GM12864 (cell line): ENCODE data around the gene FBXO3.
"Not testable (repeated sequence)": the region's sequence is repeated elsewhere in the genome, so short reads cannot be mapped to it uniquely, and the experiment has no call there.

ENCODE experiments used
- DNase-seq: peaks from one replicate; pipeline ENCODE4 v3.0.0-alpha.2; 2011; ENCODE audit warnings: low read depth
- H3K4me3 ChIP-seq: 2 replicates; pipeline ENCODE4 v1.5.1; 2011; ENCODE audit warnings: mild to moderate bottlenecking, low read depth, low read length, control low read depth
- CTCF ChIP-seq: IDR thresholded peaks from 2 replicates; pipeline ENCODE4 v1.5.1; 2011; ENCODE audit warnings: low read depth, mild to moderate bottlenecking, moderate library complexity, low read length, control low read depth, inconsistent platforms; ENCODE audit errors: missing control alignments

FBXO3 gene

GRCh38 chr11:33736148-33736812 lies 38.0 kb downstream of the FBXO3 start, which contains the start of gene CD59:
TSS of gene CD59 (minus strand) at chr11:33736423. CDS start at chr11:33722445, 13,978 bp downstream.
- peak within 1 kb of the TSS; percentile 66 for H3K4me3 ChIP-seq
- no peak for TF ChIP-seq CTCF
- DNase-seq: peak; percentile 55

GRCh38 chr11:33735271-33736147 lies 38.8 kb downstream of the FBXO3 start:
- TF ChIP-seq CTCF: no peak
- H3K4me3 ChIP-seq: peak overlapping the region; percentile 66
- peak; percentile 43 for DNase-seq

- DNase-seq: no peak
- peak overlapping the region; percentile 66 for H3K4me3 ChIP-seq
- TF ChIP-seq CTCF: no peak
Observed at GRCh38 chr11:33734441-33735270, 39.7 kb downstream of the FBXO3 start.

- no peak for TF ChIP-seq CTCF
- peak overlapping the region; percentile 66; the same call in 1 of the 2 replicates for H3K4me3 ChIP-seq
- DNase-seq: no peak
Observed at GRCh38 chr11:33733980-33734379, 40.3 kb downstream of the FBXO3 start.

- no peak overlapping the region; the same call in 1 of the 2 replicates for H3K4me3 ChIP-seq
- no peak for DNase-seq
- TF ChIP-seq CTCF: no peak
Observed at GRCh38 chr11:33731723-33732531, 42.4 kb downstream of the FBXO3 start.

GRCh38 chr11:33730716-33731115 lies 43.6 kb downstream of the FBXO3 start:
- no peak overlapping the region for H3K4me3 ChIP-seq
- TF ChIP-seq CTCF: no peak
- DNase-seq: no peak

GRCh38 chr11:33729072-33729664 lies 45.2 kb downstream of the FBXO3 start:
- DNase-seq, H3K4me3 ChIP-seq: not testable (repeated sequence)

- not testable (repeated sequence) for DNase-seq, H3K4me3 ChIP-seq
Observed at GRCh38 chr11:33727539-33727938, 46.8 kb downstream of the FBXO3 start.
